H1 (cell line): ENCODE data around the gene LILRB2. TPM values are rescaled to one million over a fixed set of nuclear protein-coding genes. Genes with fewer than 3 reads are reported as not detected.

Experiments used
- CTCF ChIA-PET: fragments of 300-600 bp; sonication (Branson Sonifier 250); formaldehyde crosslinking; loops from one replicate; lab custom pipeline; 2021; ENCODE audit not compliant: partially characterized antibody; lab: Charles Lee
- POLR2A ChIA-PET: fragments of 300-600 bp; sonication (Branson Sonifier 250); formaldehyde crosslinking; loops from one replicate; lab custom pipeline; 2021; ENCODE audit warnings: inconsistent platforms; ENCODE audit not compliant: partially characterized antibody; lab: Charles Lee
- DNase-seq, 2 experiments: peaks; one replicate each; pipeline versions ENCODE4 v3.0.0 to v3.0.0-alpha.2; 2010 to 2022; ENCODE audit warnings: low spot score in 2 of 2, low read depth in 1 of 2, mixed read lengths in 1 of 2
- FAIRE-seq: peaks from 2 replicates; lab custom pipeline; 2011; peaks lifted over from hg19 to GRCh38; lab: Jason Lieb, UNC
- H2AFZ ChIP-seq: 2 replicates; pipeline ENCODE4 v1.8.1; 2012; ENCODE audit warnings: low read length, inconsistent platforms
- H2AK5ac ChIP-seq: 2 replicates; pipeline ENCODE4 v1.6.1; 2013; ENCODE audit warnings: low read depth, low read length
- H2BK120ac ChIP-seq: replicated peaks from 2 replicates; pipeline ENCODE3; 2013; ENCODE audit warnings: low read depth, low read length, inconsistent platforms
- H2BK12ac ChIP-seq: 2 replicates; pipeline ENCODE4 v1.6.1; 2013; ENCODE audit warnings: low read depth, low read length
- H2BK15ac ChIP-seq: 2 replicates; pipeline ENCODE4 v1.6.1; 2013; ENCODE audit warnings: low read length
- H2BK20ac ChIP-seq: 2 replicates; pipeline ENCODE4 v1.6.1; 2013; ENCODE audit warnings: low read length
- H2BK5ac ChIP-seq: 2 replicates; pipeline ENCODE4 v1.6.1; 2013; ENCODE audit warnings: low read depth, low read length
- H3K14ac ChIP-seq: 2 replicates; pipeline ENCODE4 v1.6.1; 2013; ENCODE audit warnings: inconsistent platforms; ENCODE audit not compliant: insufficient read length
- H3K18ac ChIP-seq: 2 replicates; pipeline ENCODE4 v1.6.1; 2013; ENCODE audit warnings: low read length; ENCODE audit errors: extremely low read depth
- H3K23ac ChIP-seq: 2 replicates; pipeline ENCODE4 v1.6.1; 2013; ENCODE audit warnings: inconsistent platforms; ENCODE audit not compliant: insufficient read length
- H3K23me2 ChIP-seq: 2 replicates; pipeline ENCODE4 v1.6.1; 2013; ENCODE audit warnings: low read depth, low read length
- H3K27ac ChIP-seq: 2 replicates; pipeline ENCODE4 v1.6.1; 2011; ENCODE audit warnings: low read depth, low read length, inconsistent platforms
- H3K27me3 ChIP-seq, 4 experiments: replicated peaks in 1 of 4; 1 replicate in 1 of 4; 2 replicates in 3 of 4; pipeline versions ENCODE4 v1.6.1 to v1.8.1; 2011 to 2013; ENCODE audit warnings: low read length in 3 of 4, mild to moderate bottlenecking in 3 of 4, inconsistent platforms in 2 of 4, mixed read lengths in 2 of 4, moderate library complexity in 1 of 4; ENCODE audit not compliant: control insufficient read depth in 3 of 4, insufficient read depth in 3 of 4; ENCODE audit errors: extremely low read depth in 1 of 4
- H3K36me3 ChIP-seq, 4 experiments: 2 replicates each; pipeline versions ENCODE4 v1.6.1 to v1.8.1; 2011 to 2013; ENCODE audit warnings: mild to moderate bottlenecking in 4 of 4, low read length in 3 of 4, moderate library complexity in 2 of 4, control low read depth in 1 of 4, inconsistent platforms in 1 of 4; ENCODE audit not compliant: insufficient read depth in 4 of 4, control insufficient read depth in 2 of 4
- H3K4ac ChIP-seq: replicated peaks from 2 replicates; pipeline ENCODE3; 2013; ENCODE audit warnings: low read length, low read depth, mixed read lengths, inconsistent platforms; ENCODE audit not compliant: insufficient read length
- H3K4me1 ChIP-seq, 4 experiments: replicated peaks in 1 of 4; 1 replicate in 1 of 4; 2 replicates in 3 of 4; pipeline versions ENCODE4 v1.6.1 to v1.8.1; 2011 to 2013; ENCODE audit warnings: low read length in 3 of 4, inconsistent platforms in 2 of 4, mixed read lengths in 1 of 4; ENCODE audit not compliant: insufficient read depth in 4 of 4, control insufficient read depth in 3 of 4
- H3K4me2 ChIP-seq, 2 experiments: 2 replicates each; pipeline versions ENCODE4 v1.6.1 to v1.8.1; 2011 to 2013; ENCODE audit warnings: low read depth in 2 of 2, low read length in 2 of 2, control low read depth in 1 of 2, inconsistent platforms in 1 of 2, mild to moderate bottlenecking in 1 of 2; ENCODE audit not compliant: insufficient read depth in 1 of 2
- H3K4me3 ChIP-seq, 4 experiments: fragments of 200-600, 300-600 bp in 1 of 4; sonication (generic), shearing (Covaris generic), sonication (Bioruptor Twin) in 1 of 4; 2 replicates each; pipeline versions ENCODE4 v1.5.1 to v1.8.1; 2011 to 2016; ENCODE audit warnings: low read length in 4 of 4, low read depth in 3 of 4, control low read depth in 2 of 4, inconsistent platforms in 2 of 4, mild to moderate bottlenecking in 2 of 4, mixed read lengths in 1 of 4, moderate library complexity in 1 of 4; ENCODE audit not compliant: insufficient read depth in 2 of 4; ENCODE audit errors: extremely low read depth in 1 of 4
- H3K56ac ChIP-seq: replicated peaks from 2 replicates; pipeline ENCODE3; 2013; ENCODE audit warnings: low read depth, mild to moderate bottlenecking, mixed read lengths, low read length, inconsistent platforms; ENCODE audit not compliant: insufficient read length
- H3K79me1 ChIP-seq: 2 replicates; pipeline ENCODE4 v1.6.1; 2013; ENCODE audit warnings: low read depth, low read length, control low read depth
- H3K79me2 ChIP-seq, 2 experiments: 2 replicates each; pipeline versions ENCODE4 v1.6.1 to v1.8.1; 2012 to 2013; ENCODE audit warnings: low read length in 2 of 2, mild to moderate bottlenecking in 2 of 2, inconsistent platforms in 1 of 2; ENCODE audit not compliant: insufficient read depth in 2 of 2, control insufficient read depth in 1 of 2
- H3K9ac ChIP-seq, 4 experiments: replicated peaks in 1 of 4; 1 replicate in 1 of 4; 2 replicates in 3 of 4; pipeline versions ENCODE4 v1.6.1 to v1.8.1; 2011 to 2013; ENCODE audit warnings: low read depth in 3 of 4, low read length in 3 of 4, control low read depth in 2 of 4, mild to moderate bottlenecking in 2 of 4, moderate library complexity in 2 of 4, inconsistent platforms in 1 of 4; ENCODE audit errors: extremely low read depth in 1 of 4
- H3K9me3 ChIP-seq, 2 experiments: 2 replicates each; pipeline versions ENCODE4 v1.6.1 to v1.8.1; 2012 to 2013; ENCODE audit warnings: mild to moderate bottlenecking in 2 of 2, moderate library complexity in 2 of 2, control low read depth in 1 of 2, inconsistent platforms in 1 of 2, low read depth in 1 of 2, low read length in 1 of 2, mixed read lengths in 1 of 2; ENCODE audit not compliant: insufficient read depth in 2 of 2
- H4K20me1 ChIP-seq, 2 experiments: replicated peaks in 1 of 2; 2 replicates each; pipeline versions ENCODE3 to v1.8.1; 2011 to 2013; ENCODE audit warnings: inconsistent platforms in 2 of 2, low read length in 2 of 2, mild to moderate bottlenecking in 1 of 2; ENCODE audit not compliant: insufficient read depth in 2 of 2, control insufficient read depth in 1 of 2
- H4K5ac ChIP-seq: 2 replicates; pipeline ENCODE4 v1.6.1; 2013; ENCODE audit warnings: low read length, low read depth, mixed read lengths, inconsistent platforms; ENCODE audit not compliant: insufficient read length
- H4K8ac ChIP-seq: 2 replicates; pipeline ENCODE4 v1.8.0; 2013; ENCODE audit warnings: mild to moderate bottlenecking, moderate library complexity, low read length, inconsistent platforms; ENCODE audit not compliant: insufficient read depth; ENCODE audit errors: extremely low read depth
- H4K91ac ChIP-seq: replicated peaks from 2 replicates; pipeline ENCODE3; 2013; ENCODE audit warnings: low read length, mixed read lengths, inconsistent platforms; ENCODE audit not compliant: insufficient read length
- RXRA ChIP-seq: IDR thresholded peaks from 2 replicates; pipeline ENCODE4 v1.6.1; 2011; ENCODE audit warnings: low read depth, mild to moderate bottlenecking, low read length, moderate library complexity; ENCODE audit not compliant: insufficient read depth
- WGBS, 2 experiments: shearing (Covaris generic) in 1 of 2; methylation state at CpG; one replicate each; pipeline versions ENCODE4 v1.1.6 to v1.1.7; 2013 to 2015; ENCODE audit warnings: low lambda C conversion rate in 2 of 2, mixed read lengths in 2 of 2, inconsistent platforms in 1 of 2, low coverage in 1 of 2, missing lambda C conversion rate in 1 of 2; ENCODE audit not compliant: insufficient replicate concordance in 2 of 2, insufficient coverage in 1 of 2, insufficient read length in 1 of 2; ENCODE audit errors: extremely low coverage in 1 of 2, missing lambda C conversion rate in 1 of 2; 5-methylcytosine and 5-hydroxymethylcytosine counted together
- polyA plus RNA-seq, 7 experiments: library from polyadenylated mRNA; depleted of rRNA in 3 of 7; stranded (reverse) in 5 of 7; unstranded in 2 of 7; fragments of >200 nt in 5 of 7; fragments of 200-250 nt in 2 of 7; gene quantifications; 1 replicate in 5 of 7; 2 replicates in 1 of 7; 4 replicates in 1 of 7; pipeline versions ENCODE4 v1.2.1 to v1.2.3, GENCODE V29; 2011 to 2013; ENCODE audit warnings: missing spikeins in 2 of 7, mixed read lengths in 2 of 7
- total RNA-seq: library from RNA; stranded (reverse); fragmentation: NEBNext Ultra II Directional; extraction: Animal tissue kit (Norgen Biotek cat#: 25700); gene quantifications from 2 replicates; pipeline ENCODE4 v1.2.1, GENCODE V29; 2021

The LILRB2 gene
- total and polyA plus RNA-seq, 2 of the 8 experiments (the other 6 are each of a cell fraction or from before 2014, with no cell fraction given) = not detected

DNA sequence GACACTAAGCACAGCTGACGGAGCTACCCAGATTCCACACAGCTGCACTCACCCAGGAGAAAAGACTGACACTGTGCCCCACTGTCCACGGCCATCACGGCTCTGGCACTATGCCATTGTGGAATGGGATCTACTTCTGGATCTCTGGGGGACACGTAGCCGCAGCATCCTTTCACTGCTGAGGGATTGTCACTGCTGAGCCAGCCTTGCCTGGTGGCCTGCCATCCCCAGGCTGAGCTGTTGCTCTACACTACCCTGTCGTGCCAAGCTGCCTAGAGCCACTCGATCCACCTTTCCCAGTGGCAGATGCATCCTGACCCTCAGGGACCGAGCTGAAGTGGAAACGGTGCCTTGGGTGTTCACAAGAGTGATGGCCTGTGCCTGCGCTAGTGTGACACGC is 18.8 kb downstream of the LILRB2 start:
- TF ChIP-seq RXRA = no peak
- Histone ChIP-seq H3K27ac (no peak overlapping the region), H3K9me3 (no peaks in the 10 kb centered on the region), H3K79me2 (no peaks in the 10 kb centered on the region), H2BK15ac (no peak overlapping the region), H3K4me2 (no peak overlapping the region), H3K18ac (no peak overlapping the region), H3K23ac (no peak overlapping the region), H2BK12ac (no peak overlapping the region), H4K91ac (no peak overlapping the region), H3K4me3 (no peak overlapping the region), H3K23me2 (no peaks in the 10 kb centered on the region), H3K14ac (no peak overlapping the region), H2AFZ (no peak overlapping the region), H2BK5ac (no peak overlapping the region), H4K8ac (no peak overlapping the region), H4K20me1 (no peaks in the 10 kb centered on the region), H3K27me3 (no peaks in the 10 kb centered on the region; a peak in 1 of 7 replicates), H2BK20ac (no peak overlapping the region), H3K4me1 (peaks cover 0 to 2% (median 0%) of the 10 kb centered on the region in 4 experiments; a peak in 2 of 7 replicates), H3K36me3 (no peaks in the 10 kb centered on the region), H3K9ac (no peak overlapping the region), H3K79me1 (no peaks in the 10 kb centered on the region), H3K56ac (no peak overlapping the region), H4K5ac (no peak overlapping the region), H3K4ac (no peak overlapping the region), H2AK5ac (no peak overlapping the region), H2BK120ac (no peak overlapping the region)
- 95% methylated on average over 11 of the region's 11 CpGs; no CpG with 5 or more reads in 1 of the 2 experiments for WGBS, 2 experiments
- POLR2A ChIA-PET = interaction anchor here (0.8 to 1.0 kb wide), 2 partner anchors 57 to 61 kb away, joined by 4 to 5 read pairs; partner anchors contain the start of gene RPS9
- FAIRE-seq = no peak
- CTCF ChIA-PET = interaction anchor here (0.9 to 1.2 kb wide), 2 partner anchors 57 to 62 kb away, joined by 3 read pairs; no protein-coding TSS in a partner anchor
- DNase-seq = no peak
